Stomach (tissue), 9 donors: ENCODE results near the gene ZNF511. TPM values are rescaled to one million over a fixed set of nuclear protein-coding genes. Genes with fewer than 3 reads are reported as not detected.

Experiments used
- DNase-seq, 2 donors: peaks; one replicate each; pipeline versions ENCODE4 v3.0.0 to v3.0.0-alpha.2; 2013 to 2019
- H3K27ac ChIP-seq, 5 donors: fragments of 200-600 bp in 4 of 5; sonication (generic) in 4 of 5; one replicate each; pipeline ENCODE4 v1.5.1; 2013 to 2019; ENCODE audit warnings: mild to moderate bottlenecking in 1 of 5, moderate library complexity in 1 of 5
- H3K27me3 ChIP-seq, 3 donors: fragments of 200-600 bp; sonication (generic); one replicate each; pipeline ENCODE4 v1.5.1; 2017 to 2019; ENCODE audit warnings: mixed run types in 1 of 3
- H3K36me3 ChIP-seq, 4 donors: fragments of 200-600 bp; sonication (generic); 1 replicate in 3 of 4; 2 replicates in 1 of 4; pipeline ENCODE4 v1.5.1; 2016 to 2019
- H3K4me1 ChIP-seq, 4 donors: fragments of 200-600 bp; sonication (generic); one replicate each; pipeline ENCODE4 v1.5.1; 2016 to 2019
- H3K4me3 ChIP-seq, 4 donors: fragments of 200-600 bp; sonication (generic) in 3 of 4; one replicate each; pipeline ENCODE4 v1.5.1; 2016 to 2019; ENCODE audit warnings: mild to moderate bottlenecking in 1 of 4
- H3K9me3 ChIP-seq, 4 donors: fragments of 200-600 bp; sonication (generic); one replicate each; pipeline ENCODE4 v1.5.1; 2016 to 2019
- EP300 ChIP-seq: sonication (generic); formaldehyde crosslinking; IDR thresholded peaks from one replicate; pipeline ENCODE4 v1.6.1; 2017; ENCODE audit warnings: antibody characterized with exemption
- POLR2A ChIP-seq, 4 donors: fragments of 450-650 bp; IDR thresholded peaks; one replicate each; pipeline ENCODE4 v1.6.1; 2016; ENCODE audit warnings: antibody characterized with exemption in 4 of 4, control low read depth in 2 of 4, mild to moderate bottlenecking in 1 of 4, moderate library complexity in 1 of 4
- POLR2AphosphoS5 ChIP-seq, 3 donors: sonication (generic); formaldehyde crosslinking; IDR thresholded peaks; one replicate each; pipeline ENCODE4 v1.6.1; 2016; ENCODE audit warnings: antibody characterized with exemption in 3 of 3
- WGBS, 5 donors: extraction: QIAGEN DNeasy Blood & Tissue Kit in 3 of 5; methylation state at CpG; one replicate each; pipeline versions ENCODE4 v1.1.5 to v1.1.7; 2013 to 2018; 5-methylcytosine and 5-hydroxymethylcytosine counted together
- intact Hi-C: fragments of 100-400 bp; cut with DNase I; formaldehyde crosslinking; loops from one replicate; pipeline ENCODE4 v1.15.1; 2023; ENCODE audit warnings: low total_unique reads
- polyA plus RNA-seq, 3 donors: library from polyadenylated mRNA; stranded (reverse); fragments of 200-250 nt; gene quantifications; one replicate each; pipeline ENCODE4 v1.2.3, GENCODE V29; 2013
- total RNA-seq, 5 donors: library from RNA; depleted of rRNA; stranded (reverse); fragments of >200 nt; gene quantifications; one replicate each; pipeline versions ENCODE4 v1.1.0 to v1.2.3, GENCODE V29; 2014 to 2016
- TF ChIP-seq, protein P1 (sequence below), 7 experiments: fragments of 450-650 bp in 4 of 7; fragments of 200-600 bp in 3 of 7; sonication (generic) in 3 of 7; IDR thresholded peaks; one replicate each; pipeline ENCODE4 v1.5.1; 2016 to 2019; ENCODE audit warnings: antibody characterized with exemption in 7 of 7, control low read depth in 2 of 7, mild to moderate bottlenecking in 1 of 7
- donor health status: healthy with polysubstance abuse.
- donor health status: Bipolar disorder and iron deficiency.
- donor health status: healthy.

The ZNF511 gene
- total and polyA plus RNA-seq, 8 donors, result 12.7 to 82.1 (median 55.9) TPM

GRCh38 chr10:133270204-133270603 lies 38.5 kb upstream of the ZNF511 start:
- Histone ChIP-seq H3K27me3 (peaks cover 0 to 17% (median 4%) of the 10 kb centered on the region in 3 donors), H3K4me1 (peaks cover 5 to 21% (median 9%) of the 10 kb centered on the region in 4 donors), H3K36me3 (peaks cover 3 to 69% (median 47%) of the 10 kb centered on the region in 4 donors), H3K27ac (no peak overlapping the region), H3K4me3 (no peak overlapping the region), H3K9me3 (no peaks in the 10 kb centered on the region)
- WGBS, 5 donors, result 77 to 93% (median 90%) methylated on average over 8 to 20 of the region's 20 CpGs
- DNase-seq, result no peak
- intact Hi-C loops, result no loop called here
- TF ChIP-seq POLR2A (IDR thresholded peaks at IDR 0.05) (no peak), POLR2AphosphoS5 (IDR thresholded peaks at IDR 0.05) (no peak)
- TF ChIP-seq, protein P1, sequence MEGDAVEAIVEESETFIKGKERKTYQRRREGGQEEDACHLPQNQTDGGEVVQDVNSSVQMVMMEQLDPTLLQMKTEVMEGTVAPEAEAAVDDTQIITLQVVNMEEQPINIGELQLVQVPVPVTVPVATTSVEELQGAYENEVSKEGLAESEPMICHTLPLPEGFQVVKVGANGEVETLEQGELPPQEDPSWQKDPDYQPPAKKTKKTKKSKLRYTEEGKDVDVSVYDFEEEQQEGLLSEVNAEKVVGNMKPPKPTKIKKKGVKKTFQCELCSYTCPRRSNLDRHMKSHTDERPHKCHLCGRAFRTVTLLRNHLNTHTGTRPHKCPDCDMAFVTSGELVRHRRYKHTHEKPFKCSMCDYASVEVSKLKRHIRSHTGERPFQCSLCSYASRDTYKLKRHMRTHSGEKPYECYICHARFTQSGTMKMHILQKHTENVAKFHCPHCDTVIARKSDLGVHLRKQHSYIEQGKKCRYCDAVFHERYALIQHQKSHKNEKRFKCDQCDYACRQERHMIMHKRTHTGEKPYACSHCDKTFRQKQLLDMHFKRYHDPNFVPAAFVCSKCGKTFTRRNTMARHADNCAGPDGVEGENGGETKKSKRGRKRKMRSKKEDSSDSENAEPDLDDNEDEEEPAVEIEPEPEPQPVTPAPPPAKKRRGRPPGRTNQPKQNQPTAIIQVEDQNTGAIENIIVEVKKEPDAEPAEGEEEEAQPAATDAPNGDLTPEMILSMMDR (IDR thresholded peaks at IDR 0.05), result no peak

GRCh38 chr10:133270773-133271297 lies 37.9 kb upstream of the ZNF511 start:
- intact Hi-C loops, result no loop called here
- Histone ChIP-seq H3K36me3 (peaks cover 3 to 69% (median 47%) of the 10 kb centered on the region in 4 donors), H3K4me1 (peaks cover 11 to 26% (median 15%) of the 10 kb centered on the region in 4 donors), H3K27me3 (peaks cover 0 to 24% (median 4%) of the 10 kb centered on the region in 3 donors), H3K9me3 (no peaks in the 10 kb centered on the region), H3K4me3 (no peak overlapping the region), H3K27ac (no peak overlapping the region)
- 80 to 92% (median 90%) methylated on average over 1 to 19 of the region's 19 CpGs for WGBS, 5 donors
- no peak for DNase-seq
- TF ChIP-seq EP300, result no peak
- no peak for TF ChIP-seq POLR2AphosphoS5 (IDR thresholded peaks at IDR 0.05)
- TF ChIP-seq, protein P1 (IDR thresholded peaks at IDR 0.05), result no peak
- TF ChIP-seq POLR2A (IDR thresholded peaks at IDR 0.05), result no peak

DNA sequence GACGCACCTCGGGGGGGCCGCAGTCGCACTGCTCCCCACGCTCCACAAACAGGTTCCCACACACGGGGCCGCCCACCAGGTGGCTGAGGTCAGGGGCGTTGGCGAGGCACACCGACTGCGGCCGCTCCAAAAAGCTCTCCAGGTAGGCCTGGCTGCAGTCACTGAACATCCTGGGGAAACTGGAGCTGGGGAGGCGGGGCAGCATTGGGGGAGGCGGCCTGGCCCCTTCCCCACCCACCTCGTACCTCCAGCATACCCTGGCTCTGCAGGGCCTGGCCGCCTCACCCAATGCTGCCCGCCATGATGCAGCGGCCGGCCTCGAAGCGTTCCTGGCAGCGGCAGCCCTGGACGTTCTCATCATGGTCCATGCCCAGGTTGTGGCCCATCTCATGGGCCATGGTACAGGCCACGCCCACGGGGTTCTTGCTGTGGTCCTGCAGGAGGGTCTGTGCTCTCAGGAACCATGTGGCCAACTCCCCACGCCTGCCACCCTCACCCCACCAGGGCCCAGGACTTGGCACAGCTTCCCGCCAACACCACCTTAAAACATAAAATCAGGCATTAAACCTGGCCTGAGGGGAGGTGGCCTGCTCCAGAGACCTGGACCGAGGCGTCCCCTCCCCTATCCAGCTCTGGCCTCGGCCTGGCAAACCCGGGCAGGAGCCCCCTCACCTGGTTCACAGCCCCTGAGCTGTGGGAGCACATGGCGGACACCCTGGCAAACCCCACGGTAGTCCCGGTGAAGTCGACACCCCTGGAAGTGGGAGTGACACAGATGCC lies 37.0 kb upstream of the ZNF511 start:
- intact Hi-C loops, result no loop called here
- H3K27me3 ChIP-seq, result peaks cover 0 to 32% (median 13%) of the 10 kb centered on the region in 3 donors
- H3K9me3 ChIP-seq, result no peaks in the 10 kb centered on the region
- H3K36me3 ChIP-seq, result peaks cover 3 to 68% (median 47%) of the 10 kb centered on the region in 4 donors
- WGBS, 5 donors, result 73 to 88% (median 83%) methylated on average over 10 to 35 of the region's 35 CpGs
- no peak overlapping the region for H3K27ac ChIP-seq
- TF ChIP-seq EP300 (no peak), POLR2AphosphoS5 (IDR thresholded peaks at IDR 0.05) (no peak), POLR2A (IDR thresholded peaks at IDR 0.05) (no peak)
- TF ChIP-seq, protein P1 (IDR thresholded peaks at IDR 0.05), result no peak
- H3K4me3 ChIP-seq, result no peak overlapping the region
- H3K4me1 ChIP-seq, result peaks cover 20 to 35% (median 24%) of the 10 kb centered on the region in 4 donors
- no peak for DNase-seq

- TF ChIP-seq POLR2A (IDR thresholded peaks at IDR 0.05), result no peak
- TF ChIP-seq, protein P1 (IDR thresholded peaks at IDR 0.05), result no peak
- TF ChIP-seq POLR2AphosphoS5 (IDR thresholded peaks at IDR 0.05), result no peak
- no peak for TF ChIP-seq EP300
- intact Hi-C loops, result no loop called here
- H3K27ac ChIP-seq, result no peak overlapping the region
- H3K36me3 ChIP-seq, result peaks cover 3 to 61% (median 47%) of the 10 kb centered on the region in 4 donors
- WGBS, 5 donors, result 83 to 90% (median 86%) methylated on average over 25 to 29 of the region's 29 CpGs
- no peak for DNase-seq
- H3K9me3 ChIP-seq, result no peaks in the 10 kb centered on the region
- peaks cover 0 to 40% (median 13%) of the 10 kb centered on the region in 3 donors for H3K27me3 ChIP-seq
- H3K4me3 ChIP-seq, result no peak overlapping the region
- H3K4me1 ChIP-seq, result peaks cover 27 to 42% (median 31%) of the 10 kb centered on the region in 4 donors
Measured at GRCh38 chr10:133272301-133272963, 36.3 kb upstream of the ZNF511 start.
